SK-N-SH treated with all-trans-retinoic acid at 6 μM for 48 hours (cell line): Measurements from ENCODE around the gene MBNL2.

Experiments used
- ARNTL ChIP-seq: fragments of 450-650 bp; formaldehyde crosslinking; IDR thresholded peaks from 2 replicates; pipeline ENCODE4 v1.5.0; 2020; ENCODE audit warnings: low read depth, mild to moderate bottlenecking, moderate library complexity, borderline replicate concordance
- CREB5 ChIP-seq: fragments of 250-450 bp; sonication (Bioruptor Pico); IDR thresholded peaks from 2 replicates; pipeline ENCODE4 v1.5.1; 2020; ENCODE audit warnings: low read depth, mild to moderate bottlenecking, moderate library complexity
- CSDC2 ChIP-seq: fragments of 250-450 bp; sonication (Bioruptor Pico); IDR thresholded peaks from 2 replicates; pipeline ENCODE4 v1.5.0; 2020; ENCODE audit warnings: mild to moderate bottlenecking, moderate library complexity
- CSRNP3 ChIP-seq: fragments of 250-450 bp; sonication (Bioruptor Pico); IDR thresholded peaks from 2 replicates; pipeline ENCODE4 v1.5.1; 2021; ENCODE audit warnings: mild to moderate bottlenecking, moderate library complexity
- ESRRG ChIP-seq: fragments of 250-450 bp; sonication (Bioruptor Pico); IDR thresholded peaks from 2 replicates; pipeline ENCODE4 v1.6.1; 2021; ENCODE audit warnings: mild to moderate bottlenecking
- GLIS3 ChIP-seq: fragments of 250-450 bp; sonication (Bioruptor Pico); IDR thresholded peaks from 2 replicates; pipeline ENCODE4 v1.5.0; 2020; ENCODE audit warnings: mild to moderate bottlenecking, moderate library complexity
- ISL1 ChIP-seq: fragments of 250-450 bp; sonication (Bioruptor Pico); IDR thresholded peaks from 2 replicates; pipeline ENCODE4 v2.1.2; 2022; ENCODE audit warnings: mild to moderate bottlenecking, moderate library complexity
- PATZ1 ChIP-seq: fragments of 250-450 bp; sonication (Bioruptor Pico); IDR thresholded peaks from 2 replicates; pipeline ENCODE4 v1.8.0; 2020; ENCODE audit warnings: mild to moderate bottlenecking, moderate library complexity, borderline replicate concordance
- POU6F1 ChIP-seq: fragments of 250-450 bp; sonication (Bioruptor Pico); IDR thresholded peaks from 2 replicates; pipeline ENCODE4 v1.8.0; 2021; ENCODE audit warnings: low read depth, mild to moderate bottlenecking, moderate library complexity, borderline replicate concordance
- RARB ChIP-seq: fragments of 250-450 bp; sonication (Bioruptor Pico); IDR thresholded peaks from 2 replicates; pipeline ENCODE4 v1.8.0; 2021; ENCODE audit warnings: mild to moderate bottlenecking, moderate library complexity
- TCF4 ChIP-seq: fragments of 250-450 bp; sonication (Bioruptor Pico); IDR thresholded peaks from 2 replicates; pipeline ENCODE4 v1.8.0; 2021; ENCODE audit warnings: mild to moderate bottlenecking, moderate library complexity, borderline replicate concordance
- TOX ChIP-seq: fragments of 250-450 bp; sonication (Bioruptor Pico); IDR thresholded peaks from 2 replicates; pipeline ENCODE4 v1.8.0; 2021; ENCODE audit warnings: mild to moderate bottlenecking, moderate library complexity, borderline replicate concordance
- TSHZ2 ChIP-seq: fragments of 250-450 bp; sonication (Bioruptor Pico); IDR thresholded peaks from 2 replicates; pipeline ENCODE4 v1.5.0; 2020; ENCODE audit warnings: mild to moderate bottlenecking, moderate library complexity
- ZNF565 ChIP-seq: fragments of 450-650 bp; formaldehyde crosslinking; conservative IDR thresholded peaks from 2 replicates; pipeline ENCODE4 v1.5.0; 2020; ENCODE audit warnings: low read depth, mild to moderate bottlenecking, moderate library complexity

GRCh38 chr13:97364031-97364430, 141.9 kb downstream of the MBNL2 start:
- TF ChIP-seq ZNF565 (no peak), CSDC2 (CRISPR knock-in tag) (no peak), CSRNP3 (CRISPR knock-in tag) (no peak), PATZ1 (CRISPR knock-in tag) (no peak), TSHZ2 (CRISPR knock-in tag) (no peak), ISL1 (CRISPR knock-in tag) (no peak), POU6F1 (CRISPR knock-in tag) (no peak), ESRRG (CRISPR knock-in tag) (no peak), RARB (CRISPR knock-in tag) (no peak), CREB5 (CRISPR knock-in tag) (no peak), TOX (CRISPR knock-in tag) (no peak), GLIS3 (no peak), ARNTL (CRISPR knock-in tag) (no peak), TCF4 (CRISPR knock-in tag) (no peak)
